Erythroblast (primary cell): ENCODE measurements around the gene TTC39B.

Experiments used
- DNase-seq, 2 experiments: peaks; one replicate each; lab custom pipeline; 2025; lab: John Stamatoyannopoulos, UW
- GATA1 ChIP-seq: IDR thresholded peaks from 2 replicates; pipeline ENCODE4 v1.6.1; 2011; ENCODE audit warnings: low read depth, mild to moderate bottlenecking, control low read depth, low read length, moderate library complexity
- POLR2A ChIP-seq: IDR thresholded peaks from 2 replicates; pipeline ENCODE4 v1.6.1; 2011; ENCODE audit warnings: mild to moderate bottlenecking, low read length

TTC39B gene

DNA sequence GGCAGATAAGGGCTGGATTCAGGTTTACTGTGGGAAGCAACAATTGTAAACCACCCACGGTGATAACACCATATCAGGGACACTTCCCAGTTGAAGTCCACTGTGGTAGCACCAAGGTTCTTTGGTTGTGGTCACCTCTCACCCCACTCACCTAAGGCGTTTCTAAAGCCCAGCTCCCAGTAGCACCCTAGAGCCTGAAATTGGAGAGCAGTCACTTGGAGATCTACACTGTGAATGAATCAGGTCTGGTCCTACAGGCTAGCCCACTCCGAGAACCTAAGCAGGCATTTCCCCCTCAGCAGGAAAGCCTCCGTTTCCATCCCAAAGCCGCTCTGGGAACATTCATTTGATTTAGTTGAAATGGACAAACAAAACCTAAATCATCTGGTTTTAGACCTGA is 191.3 kb downstream of the TTC39B start:
- TF ChIP-seq POLR2A (no peak), GATA1 (no peak)

GRCh38 chr9:15115041-15115440 is 192.0 kb downstream of the TTC39B start:
- no peak for TF ChIP-seq GATA1
- no peak for TF ChIP-seq POLR2A
- DNase-seq: no peak

More for the DNA sequence above, 191.3 kb downstream of the TTC39B start:
- no peak for DNase-seq
